Natural killer cell (primary cell): ENCODE data around the gene P4HB. TPM values are rescaled to one million over a fixed set of nuclear protein-coding genes. Genes with fewer than 3 reads are reported as not detected.

Experiments used
- ATAC-seq, 3 donors: fragments of 150-1000 bp in 2 of 3; fragments of 200-7000 bp in 1 of 3; cut with Tn5 transposase; 1 replicate in 1 of 3; 2 replicates in 2 of 3; pipeline ENCODE4 v1.10.0; 2021; ENCODE audit warnings: mild to moderate bottlenecking in 2 of 3, moderate library complexity in 2 of 3
- DNase-seq, 2 donors: peaks; one replicate each; pipeline versions ENCODE4 v3.0.0 to v3.0.0-alpha.2; 2013 to 2021; ENCODE audit warnings: mixed read lengths in 1 of 2
- H3K27ac ChIP-seq: one replicate; pipeline ENCODE4 v1.5.1; 2013; ENCODE audit warnings: mild to moderate bottlenecking, low read length
- H3K27me3 ChIP-seq: one replicate; pipeline ENCODE4 v1.6.1; 2013; ENCODE audit warnings: low read length; ENCODE audit not compliant: control insufficient read depth, insufficient read depth
- H3K36me3 ChIP-seq: one replicate; pipeline ENCODE4 v1.6.1; 2013; ENCODE audit warnings: low read length; ENCODE audit not compliant: control insufficient read depth, insufficient read depth
- H3K4me1 ChIP-seq: one replicate; pipeline ENCODE4 v1.6.1; 2013; ENCODE audit warnings: low read length; ENCODE audit not compliant: control insufficient read depth, insufficient read depth
- H3K4me3 ChIP-seq: one replicate; pipeline ENCODE4 v1.5.1; 2013; ENCODE audit warnings: low read length
- H3K9me3 ChIP-seq: one replicate; pipeline ENCODE4 v1.6.1; 2013; ENCODE audit warnings: low read length; ENCODE audit not compliant: control insufficient read depth, insufficient read depth
- H3K27ac Mint-ChIP-seq, 2 donors: one replicate each; pipeline ENCODE4 v1.8.0; 2022; ENCODE audit warnings: mild to moderate bottlenecking in 2 of 2, mixed read lengths in 2 of 2, moderate library complexity in 1 of 2
- H3K27me3 Mint-ChIP-seq, 2 donors: one replicate each; pipeline ENCODE4 v1.8.0; 2022; ENCODE audit warnings: low read depth in 2 of 2, mixed read lengths in 2 of 2
- H3K36me3 Mint-ChIP-seq: one replicate; pipeline ENCODE4 v1.8.0; 2022; ENCODE audit warnings: mixed read lengths
- H3K4me1 Mint-ChIP-seq, 2 donors: one replicate each; pipeline ENCODE4 v1.8.0; 2022; ENCODE audit warnings: mixed read lengths in 2 of 2
- H3K4me3 Mint-ChIP-seq: one replicate; pipeline ENCODE4 v1.8.0; 2022; ENCODE audit warnings: mild to moderate bottlenecking, moderate library complexity, mixed read lengths
- H3K9me3 Mint-ChIP-seq, 2 donors: one replicate each; pipeline ENCODE4 v1.8.0; 2022; ENCODE audit warnings: mixed read lengths in 2 of 2
- CTCF ChIP-seq: fragments of 200-600 bp; IDR thresholded peaks from one replicate; pipeline ENCODE4 v1.8.0; 2022; ENCODE audit warnings: antibody characterized with exemption
- WGBS: methylation state at CpG from one replicate; pipeline ENCODE4 v1.1.7; 2013; ENCODE audit warnings: missing lambda C conversion rate; ENCODE audit not compliant: insufficient coverage; 5-methylcytosine and 5-hydroxymethylcytosine counted together
- intact Hi-C: fragments of 100-400 bp; cut with micrococcal nuclease; formaldehyde crosslinking; loops from one replicate; pipeline ENCODE4 v1.14.2; 2022
- total RNA-seq, 4 donors: library from RNA; stranded (reverse); fragments of 120-200 nt in 1 of 4; gene quantifications; one replicate each; pipeline versions ENCODE4 v1.2.3 to v1.2.4, GENCODE V29; 2013 to 2022

The P4HB gene
- total RNA-seq, 3 donors from 2014 or later (not counting 1 experiment from before 2014, with no cell fraction given), result 334 to 468 (median 386) TPM

- no peaks in the 10 kb centered on the region for H3K36me3 Mint-ChIP-seq
- Histone ChIP-seq H3K27ac (no peak within 1 kb of the TSS), H3K9me3 (no peaks in the 10 kb centered on the region), H3K4me1 (no peaks in the 10 kb centered on the region), H3K4me3 (no peak within 1 kb of the TSS), H3K36me3 (no peaks in the 10 kb centered on the region), H3K27me3 (peaks cover 17% of the 10 kb centered on the region)
- DNase-seq (no peak), ATAC-seq (no peak)
- intact Hi-C loops, result no loop called here
- WGBS, result 3% methylated on average over 110 of the region's 110 CpGs
- H3K9me3 Mint-ChIP-seq, result no peaks in the 10 kb centered on the region
- peaks cover 0 to 4% of the 10 kb centered on the region in 2 donors for H3K4me1 Mint-ChIP-seq
- peaks cover 25 to 34% of the 10 kb centered on the region in 2 donors for H3K27me3 Mint-ChIP-seq
- TF ChIP-seq CTCF, result no peak
- no peak within 1 kb of the TSS for H3K27ac Mint-ChIP-seq
- H3K4me3 Mint-ChIP-seq, result no peak within 1 kb of the TSS
Measured at GRCh38 chr17:81803728-81804558, 56.4 kb downstream of the P4HB start, which contains the start of gene GCGR. TSS of gene GCGR (plus strand) at chr17:81804150. CDS start at chr17:81809019, 4,869 bp downstream.

GRCh38 chr17:81802856-81803643 lies 57.3 kb downstream of the P4HB start:
- intact Hi-C loops, result no loop called here
- peaks cover 25 to 34% of the 10 kb centered on the region in 2 donors for H3K27me3 Mint-ChIP-seq
- no peaks in the 10 kb centered on the region for H3K9me3 ChIP-seq
- no peak overlapping the region for H3K27ac Mint-ChIP-seq
- H3K36me3 ChIP-seq, result no peaks in the 10 kb centered on the region
- WGBS, result 32% methylated on average over 26 of the region's 26 CpGs
- TF ChIP-seq CTCF, result no peak
- H3K27me3 ChIP-seq, result peaks cover 17% of the 10 kb centered on the region
- no peaks in the 10 kb centered on the region for H3K9me3 Mint-ChIP-seq
- H3K4me1 ChIP-seq, result no peaks in the 10 kb centered on the region
- no peak overlapping the region for H3K4me3 ChIP-seq
- ATAC-seq, result no peak
- no peaks in the 10 kb centered on the region for H3K36me3 Mint-ChIP-seq
- peaks cover 0 to 4% of the 10 kb centered on the region in 2 donors for H3K4me1 Mint-ChIP-seq
- DNase-seq, result no peak
- no peak overlapping the region for H3K27ac ChIP-seq
- H3K4me3 Mint-ChIP-seq, result peak overlapping the region; percentile 25

GRCh38 chr17:81802048-81802758 lies 58.1 kb downstream of the P4HB start:
- H3K27ac ChIP-seq, result no peak overlapping the region
- H3K36me3 ChIP-seq, result no peaks in the 10 kb centered on the region
- peak overlapping the region; percentile 25 for H3K4me3 Mint-ChIP-seq
- no peak overlapping the region for H3K4me3 ChIP-seq
- H3K9me3 Mint-ChIP-seq, result no peaks in the 10 kb centered on the region
- ATAC-seq (no peak), DNase-seq (no peak)
- 84% methylated on average over 9 of the region's 9 CpGs for WGBS
- H3K9me3 ChIP-seq, result no peaks in the 10 kb centered on the region
- no peaks in the 10 kb centered on the region for H3K36me3 Mint-ChIP-seq
- no peak for TF ChIP-seq CTCF
- no peaks in the 10 kb centered on the region for H3K4me1 ChIP-seq
- H3K27me3 Mint-ChIP-seq, result peaks cover 25 to 34% of the 10 kb centered on the region in 2 donors
- intact Hi-C loops, result no loop called here
- H3K4me1 Mint-ChIP-seq, result peaks cover 0 to 4% of the 10 kb centered on the region in 2 donors
- peaks cover 17% of the 10 kb centered on the region for H3K27me3 ChIP-seq
- H3K27ac Mint-ChIP-seq, result no peak overlapping the region
